ENCODE measurements around the gene SMARCD2. TPM values are rescaled to one million over a fixed set of nuclear protein-coding genes. Genes with fewer than 3 reads are reported as not detected.

The SMARCD2 gene
- total and polyA plus RNA-seq, 2 of the 13 experiments (the other 11 are each of a cell fraction or from before 2014, with no cell fraction given): 122 to 150 TPM

DNA sequence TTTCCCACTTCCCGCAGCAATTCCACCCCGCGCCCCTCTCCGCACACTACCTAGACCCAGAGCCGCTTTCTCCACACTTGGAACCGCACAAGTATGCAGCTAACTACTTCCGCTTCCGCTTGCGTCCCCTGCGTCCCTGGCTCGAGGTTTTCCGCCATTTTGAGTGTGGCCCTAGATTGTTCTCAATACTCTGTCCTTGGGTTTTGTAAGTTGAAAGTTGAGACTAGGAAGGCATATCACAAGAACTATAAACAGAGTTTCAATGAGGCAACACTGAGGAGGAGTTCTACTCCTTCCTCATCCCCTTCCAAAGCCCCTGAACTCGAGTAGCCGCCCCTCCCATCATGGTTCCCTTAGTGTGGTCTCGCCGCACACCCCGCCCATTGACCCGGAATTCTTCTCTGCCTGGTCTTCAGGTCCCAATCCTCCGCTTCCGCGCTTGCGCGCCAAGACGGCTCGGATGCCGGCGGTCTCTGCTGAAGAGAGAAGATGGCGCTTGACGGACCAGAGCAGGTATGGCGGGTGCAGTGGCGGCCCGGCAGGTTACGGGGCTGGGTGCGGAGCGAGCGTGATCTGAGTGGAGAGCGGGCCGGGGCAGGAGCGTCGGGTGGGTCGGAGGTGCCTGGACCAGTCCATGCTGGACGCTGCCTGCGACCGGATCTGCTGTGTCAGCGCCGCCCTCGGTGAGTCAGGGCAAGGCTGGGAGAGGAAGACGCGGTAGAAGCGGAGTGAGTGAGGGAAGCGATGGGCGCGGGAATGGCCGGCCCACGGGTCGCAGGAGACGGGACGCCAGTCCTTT, 15.3 kb downstream of the SMARCD2 start, which contains the start of the genes FTSJ3 and PSMC5 (continued):
- TF ChIP-seq HNRNPH1 (optimal IDR thresholded peaks at IDR 0.05; ENCODE audit: low read depth, low read length): peak; percentile 80
- no peak for TF ChIP-seq NFIB (CRISPR knock-in tag; IDR thresholded peaks at IDR 0.05; ENCODE audit: borderline replicate concordance)
- peak; percentile 55; the same call in 1 of the 2 replicates for TF ChIP-seq SIX4 (CRISPR knock-in tag; IDR thresholded peaks at IDR 0.05)
- peak; percentile 86 for TF ChIP-seq MXD4 (CRISPR knock-in tag; IDR thresholded peaks at IDR 0.05)
- peak; percentile 87; the same call in 1 of the 2 replicates for TF ChIP-seq ARHGAP35 (CRISPR knock-in tag; IDR thresholded peaks at IDR 0.05; ENCODE audit: borderline replicate concordance)
- no peak for TF ChIP-seq ZNF879 (CRISPR knock-in tag; IDR thresholded peaks at IDR 0.05)
- TF ChIP-seq, protein P1, sequence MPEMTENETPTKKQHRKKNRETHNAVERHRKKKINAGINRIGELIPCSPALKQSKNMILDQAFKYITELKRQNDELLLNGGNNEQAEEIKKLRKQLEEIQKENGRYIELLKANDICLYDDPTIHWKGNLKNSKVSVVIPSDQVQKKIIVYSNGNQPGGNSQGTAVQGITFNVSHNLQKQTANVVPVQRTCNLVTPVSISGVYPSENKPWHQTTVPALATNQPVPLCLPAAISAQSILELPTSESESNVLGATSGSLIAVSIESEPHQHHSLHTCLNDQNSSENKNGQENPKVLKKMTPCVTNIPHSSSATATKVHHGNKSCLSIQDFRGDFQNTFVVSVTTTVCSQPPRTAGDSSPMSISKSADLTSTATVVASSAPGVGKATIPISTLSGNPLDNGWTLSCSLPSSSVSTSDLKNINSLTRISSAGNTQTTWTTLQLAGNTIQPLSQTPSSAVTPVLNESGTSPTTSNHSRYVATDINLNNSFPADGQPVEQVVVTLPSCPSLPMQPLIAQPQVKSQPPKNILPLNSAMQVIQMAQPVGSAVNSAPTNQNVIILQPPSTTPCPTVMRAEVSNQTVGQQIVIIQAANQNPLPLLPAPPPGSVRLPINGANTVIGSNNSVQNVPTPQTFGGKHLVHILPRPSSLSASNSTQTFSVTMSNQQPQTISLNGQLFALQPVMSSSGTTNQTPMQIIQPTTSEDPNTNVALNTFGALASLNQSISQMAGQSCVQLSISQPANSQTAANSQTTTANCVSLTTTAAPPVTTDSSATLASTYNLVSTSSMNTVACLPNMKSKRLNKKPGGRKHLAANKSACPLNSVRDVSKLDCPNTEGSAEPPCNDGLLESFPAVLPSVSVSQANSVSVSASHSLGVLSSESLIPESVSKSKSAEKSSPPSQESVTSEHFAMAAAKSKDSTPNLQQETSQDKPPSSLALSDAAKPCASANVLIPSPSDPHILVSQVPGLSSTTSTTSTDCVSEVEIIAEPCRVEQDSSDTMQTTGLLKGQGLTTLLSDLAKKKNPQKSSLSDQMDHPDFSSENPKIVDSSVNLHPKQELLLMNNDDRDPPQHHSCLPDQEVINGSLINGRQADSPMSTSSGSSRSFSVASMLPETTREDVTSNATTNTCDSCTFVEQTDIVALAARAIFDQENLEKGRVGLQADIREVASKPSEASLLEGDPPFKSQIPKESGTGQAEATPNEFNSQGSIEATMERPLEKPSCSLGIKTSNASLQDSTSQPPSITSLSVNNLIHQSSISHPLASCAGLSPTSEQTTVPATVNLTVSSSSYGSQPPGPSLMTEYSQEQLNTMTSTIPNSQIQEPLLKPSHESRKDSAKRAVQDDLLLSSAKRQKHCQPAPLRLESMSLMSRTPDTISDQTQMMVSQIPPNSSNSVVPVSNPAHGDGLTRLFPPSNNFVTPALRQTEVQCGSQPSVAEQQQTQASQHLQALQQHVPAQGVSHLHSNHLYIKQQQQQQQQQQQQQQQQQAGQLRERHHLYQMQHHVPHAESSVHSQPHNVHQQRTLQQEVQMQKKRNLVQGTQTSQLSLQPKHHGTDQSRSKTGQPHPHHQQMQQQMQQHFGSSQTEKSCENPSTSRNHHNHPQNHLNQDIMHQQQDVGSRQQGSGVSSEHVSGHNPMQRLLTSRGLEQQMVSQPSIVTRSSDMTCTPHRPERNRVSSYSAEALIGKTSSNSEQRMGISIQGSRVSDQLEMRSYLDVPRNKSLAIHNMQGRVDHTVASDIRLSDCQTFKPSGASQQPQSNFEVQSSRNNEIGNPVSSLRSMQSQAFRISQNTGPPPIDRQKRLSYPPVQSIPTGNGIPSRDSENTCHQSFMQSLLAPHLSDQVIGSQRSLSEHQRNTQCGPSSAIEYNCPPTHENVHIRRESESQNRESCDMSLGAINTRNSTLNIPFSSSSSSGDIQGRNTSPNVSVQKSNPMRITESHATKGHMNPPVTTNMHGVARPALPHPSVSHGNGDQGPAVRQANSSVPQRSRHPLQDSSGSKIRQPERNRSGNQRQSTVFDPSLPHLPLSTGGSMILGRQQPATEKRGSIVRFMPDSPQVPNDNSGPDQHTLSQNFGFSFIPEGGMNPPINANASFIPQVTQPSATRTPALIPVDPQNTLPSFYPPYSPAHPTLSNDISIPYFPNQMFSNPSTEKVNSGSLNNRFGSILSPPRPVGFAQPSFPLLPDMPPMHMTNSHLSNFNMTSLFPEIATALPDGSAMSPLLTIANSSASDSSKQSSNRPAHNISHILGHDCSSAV (CRISPR knock-in tag; IDR thresholded peaks at IDR 0.05; ENCODE audit: borderline replicate concordance): no peak
- TF ChIP-seq, protein P2, sequence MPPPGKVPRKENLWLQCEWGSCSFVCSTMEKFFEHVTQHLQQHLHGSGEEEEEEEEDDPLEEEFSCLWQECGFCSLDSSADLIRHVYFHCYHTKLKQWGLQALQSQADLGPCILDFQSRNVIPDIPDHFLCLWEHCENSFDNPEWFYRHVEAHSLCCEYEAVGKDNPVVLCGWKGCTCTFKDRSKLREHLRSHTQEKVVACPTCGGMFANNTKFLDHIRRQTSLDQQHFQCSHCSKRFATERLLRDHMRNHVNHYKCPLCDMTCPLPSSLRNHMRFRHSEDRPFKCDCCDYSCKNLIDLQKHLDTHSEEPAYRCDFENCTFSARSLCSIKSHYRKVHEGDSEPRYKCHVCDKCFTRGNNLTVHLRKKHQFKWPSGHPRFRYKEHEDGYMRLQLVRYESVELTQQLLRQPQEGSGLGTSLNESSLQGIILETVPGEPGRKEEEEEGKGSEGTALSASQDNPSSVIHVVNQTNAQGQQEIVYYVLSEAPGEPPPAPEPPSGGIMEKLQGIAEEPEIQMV (CRISPR knock-in tag; IDR thresholded peaks at IDR 0.05; ENCODE audit: low read depth): peak; percentile 93
- TF ChIP-seq ZNF160 (CRISPR knock-in tag; IDR thresholded peaks at IDR 0.05): peak; percentile 88
- TF ChIP-seq PAF1 (CRISPR knock-in tag; IDR thresholded peaks at IDR 0.05): 0 out of 2 replicates have a peak, but pooled peaks have one; percentile 6
- no peak; the same call in 1 of the 2 replicates for TF ChIP-seq SRY (CRISPR knock-in tag; IDR thresholded peaks at IDR 0.05)
- TF ChIP-seq, protein P3, sequence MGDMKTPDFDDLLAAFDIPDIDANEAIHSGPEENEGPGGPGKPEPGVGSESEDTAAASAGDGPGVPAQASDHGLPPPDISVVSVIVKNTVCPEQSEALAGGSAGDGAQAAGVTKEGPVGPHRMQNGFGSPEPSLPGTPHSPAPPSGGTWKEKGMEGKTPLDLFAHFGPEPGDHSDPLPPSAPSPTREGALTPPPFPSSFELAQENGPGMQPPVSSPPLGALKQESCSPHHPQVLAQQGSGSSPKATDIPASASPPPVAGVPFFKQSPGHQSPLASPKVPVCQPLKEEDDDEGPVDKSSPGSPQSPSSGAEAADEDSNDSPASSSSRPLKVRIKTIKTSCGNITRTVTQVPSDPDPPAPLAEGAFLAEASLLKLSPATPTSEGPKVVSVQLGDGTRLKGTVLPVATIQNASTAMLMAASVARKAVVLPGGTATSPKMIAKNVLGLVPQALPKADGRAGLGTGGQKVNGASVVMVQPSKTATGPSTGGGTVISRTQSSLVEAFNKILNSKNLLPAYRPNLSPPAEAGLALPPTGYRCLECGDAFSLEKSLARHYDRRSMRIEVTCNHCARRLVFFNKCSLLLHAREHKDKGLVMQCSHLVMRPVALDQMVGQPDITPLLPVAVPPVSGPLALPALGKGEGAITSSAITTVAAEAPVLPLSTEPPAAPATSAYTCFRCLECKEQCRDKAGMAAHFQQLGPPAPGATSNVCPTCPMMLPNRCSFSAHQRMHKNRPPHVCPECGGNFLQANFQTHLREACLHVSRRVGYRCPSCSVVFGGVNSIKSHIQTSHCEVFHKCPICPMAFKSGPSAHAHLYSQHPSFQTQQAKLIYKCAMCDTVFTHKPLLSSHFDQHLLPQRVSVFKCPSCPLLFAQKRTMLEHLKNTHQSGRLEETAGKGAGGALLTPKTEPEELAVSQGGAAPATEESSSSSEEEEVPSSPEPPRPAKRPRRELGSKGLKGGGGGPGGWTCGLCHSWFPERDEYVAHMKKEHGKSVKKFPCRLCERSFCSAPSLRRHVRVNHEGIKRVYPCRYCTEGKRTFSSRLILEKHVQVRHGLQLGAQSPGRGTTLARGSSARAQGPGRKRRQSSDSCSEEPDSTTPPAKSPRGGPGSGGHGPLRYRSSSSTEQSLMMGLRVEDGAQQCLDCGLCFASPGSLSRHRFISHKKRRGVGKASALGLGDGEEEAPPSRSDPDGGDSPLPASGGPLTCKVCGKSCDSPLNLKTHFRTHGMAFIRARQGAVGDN (CRISPR knock-in tag; IDR thresholded peaks at IDR 0.05): peak; percentile 93
- TF ChIP-seq FOXJ3 (CRISPR knock-in tag; IDR thresholded peaks at IDR 0.05; ENCODE audit: borderline replicate concordance): no peak; the same call in 1 of the 2 replicates
- peak; percentile 87 for TF ChIP-seq ZNF331 (CRISPR knock-in tag; IDR thresholded peaks at IDR 0.05)
- peak; percentile 62; the same call in 1 of the 2 replicates for TF ChIP-seq NR2F2 (IDR thresholded peaks at IDR 0.05; ENCODE audit: borderline replicate concordance, low read depth)
